Neural progenitor cell (in vitro differentiated cells): ENCODE results near the gene INKA1.

Experiments used
- EZH2 ChIP-seq: fragments of 200-600 bp; sonication (generic); IDR thresholded peaks from 2 replicates; pipeline ENCODE4 v1.6.1; 2017; ENCODE audit warnings: antibody characterized with exemption, mild to moderate bottlenecking, moderate library complexity
- EZH2phosphoT487 ChIP-seq: fragments of 200-600 bp; sonication (generic); IDR thresholded peaks from 2 replicates; pipeline ENCODE4 v1.6.1; 2017; ENCODE audit warnings: antibody characterized with exemption
- TF ChIP-seq, protein P1 (sequence below): fragments of 200-600 bp; sonication (generic); IDR thresholded peaks from 2 replicates; pipeline ENCODE4 v1.5.1; 2017; ENCODE audit warnings: antibody characterized with exemption, mild to moderate bottlenecking

DNA sequence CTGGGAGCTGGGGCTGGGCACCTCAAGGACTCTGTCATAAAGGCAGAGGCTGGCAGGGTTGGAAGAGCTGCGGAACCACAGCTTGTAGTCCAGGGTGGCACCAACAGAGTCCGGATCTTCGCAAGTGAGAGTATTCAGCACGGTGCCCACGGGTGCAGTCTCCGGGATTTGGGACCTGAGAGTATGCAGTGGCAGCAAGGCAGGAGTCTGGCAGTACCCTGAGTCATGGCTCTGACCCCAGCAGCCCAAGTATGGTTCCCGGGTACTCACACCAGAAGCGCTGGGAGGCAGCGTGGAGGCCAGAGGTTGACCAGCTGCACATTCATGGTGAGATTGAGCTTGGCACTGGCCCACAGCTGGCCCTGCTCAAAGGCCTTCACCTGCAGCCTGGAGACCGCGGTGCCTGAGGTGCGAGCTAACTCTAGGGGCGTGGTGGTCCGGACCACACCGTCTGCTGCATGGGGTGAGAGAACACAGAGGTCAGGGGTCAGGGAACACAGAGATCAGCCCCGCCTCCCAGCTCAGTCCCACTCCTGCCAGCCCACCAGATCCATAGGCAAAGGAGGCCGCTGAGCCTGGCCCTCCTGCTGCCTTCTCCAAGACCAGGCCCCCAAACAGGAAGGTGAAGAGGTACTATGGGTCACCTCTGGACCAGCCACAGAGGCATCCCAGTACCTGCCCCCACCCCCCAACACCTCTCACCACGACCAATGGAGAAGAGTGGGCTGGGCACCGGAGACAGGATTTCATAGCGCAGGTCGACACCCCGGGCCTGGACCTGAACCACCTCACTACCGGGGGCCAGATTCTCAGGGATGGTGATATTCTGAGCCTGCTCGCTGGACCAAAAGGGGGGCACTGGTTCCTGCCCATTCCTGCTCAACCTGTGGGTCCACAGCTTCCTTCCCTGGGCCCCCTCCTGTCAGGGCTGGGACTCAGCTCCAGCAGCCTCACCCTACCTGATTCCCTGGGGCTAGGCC is 7.8 kb upstream of the INKA1 start:
- TF ChIP-seq, protein P1, sequence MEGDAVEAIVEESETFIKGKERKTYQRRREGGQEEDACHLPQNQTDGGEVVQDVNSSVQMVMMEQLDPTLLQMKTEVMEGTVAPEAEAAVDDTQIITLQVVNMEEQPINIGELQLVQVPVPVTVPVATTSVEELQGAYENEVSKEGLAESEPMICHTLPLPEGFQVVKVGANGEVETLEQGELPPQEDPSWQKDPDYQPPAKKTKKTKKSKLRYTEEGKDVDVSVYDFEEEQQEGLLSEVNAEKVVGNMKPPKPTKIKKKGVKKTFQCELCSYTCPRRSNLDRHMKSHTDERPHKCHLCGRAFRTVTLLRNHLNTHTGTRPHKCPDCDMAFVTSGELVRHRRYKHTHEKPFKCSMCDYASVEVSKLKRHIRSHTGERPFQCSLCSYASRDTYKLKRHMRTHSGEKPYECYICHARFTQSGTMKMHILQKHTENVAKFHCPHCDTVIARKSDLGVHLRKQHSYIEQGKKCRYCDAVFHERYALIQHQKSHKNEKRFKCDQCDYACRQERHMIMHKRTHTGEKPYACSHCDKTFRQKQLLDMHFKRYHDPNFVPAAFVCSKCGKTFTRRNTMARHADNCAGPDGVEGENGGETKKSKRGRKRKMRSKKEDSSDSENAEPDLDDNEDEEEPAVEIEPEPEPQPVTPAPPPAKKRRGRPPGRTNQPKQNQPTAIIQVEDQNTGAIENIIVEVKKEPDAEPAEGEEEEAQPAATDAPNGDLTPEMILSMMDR = no peak
- no peak for TF ChIP-seq EZH2phosphoT487
- TF ChIP-seq EZH2 = no peak
